Dendritic cell treated with granulocyte-macrophage colony-stimulating factor and Interleukin-4, amounts not matched to agents 40 ng/mL and 50 ng/mL, for 4 days (primary cell): Measurements from ENCODE around the gene ARHGAP26.
A peak's percentile ranks its signal among the peaks of the same experiment; 100 is the strongest.

Source experiments
- H3K27ac Mint-ChIP-seq: one replicate; pipeline ENCODE4 v1.8.0; 2022; ENCODE audit warnings: mild to moderate bottlenecking, mixed read lengths
- H3K27me3 Mint-ChIP-seq: one replicate; pipeline ENCODE4 v1.8.0; 2022; ENCODE audit warnings: mild to moderate bottlenecking, mixed read lengths
- H3K36me3 Mint-ChIP-seq: one replicate; pipeline ENCODE4 v1.8.0; 2022; ENCODE audit warnings: low read depth, mixed read lengths
- H3K4me1 Mint-ChIP-seq: one replicate; pipeline ENCODE4 v1.8.0; 2022; ENCODE audit warnings: low read depth, mixed read lengths
- H3K4me3 Mint-ChIP-seq: one replicate; pipeline ENCODE4 v1.8.0; 2022; ENCODE audit warnings: mild to moderate bottlenecking, moderate library complexity, mixed read lengths
- H3K9me3 Mint-ChIP-seq: one replicate; pipeline ENCODE4 v1.8.0; 2022; ENCODE audit warnings: mixed read lengths
- intact Hi-C: fragments of 100-400 bp; cut with micrococcal nuclease; formaldehyde crosslinking; loops from one replicate; pipeline ENCODE4 v1.15.0; 2022

ARHGAP26 gene

DNA sequence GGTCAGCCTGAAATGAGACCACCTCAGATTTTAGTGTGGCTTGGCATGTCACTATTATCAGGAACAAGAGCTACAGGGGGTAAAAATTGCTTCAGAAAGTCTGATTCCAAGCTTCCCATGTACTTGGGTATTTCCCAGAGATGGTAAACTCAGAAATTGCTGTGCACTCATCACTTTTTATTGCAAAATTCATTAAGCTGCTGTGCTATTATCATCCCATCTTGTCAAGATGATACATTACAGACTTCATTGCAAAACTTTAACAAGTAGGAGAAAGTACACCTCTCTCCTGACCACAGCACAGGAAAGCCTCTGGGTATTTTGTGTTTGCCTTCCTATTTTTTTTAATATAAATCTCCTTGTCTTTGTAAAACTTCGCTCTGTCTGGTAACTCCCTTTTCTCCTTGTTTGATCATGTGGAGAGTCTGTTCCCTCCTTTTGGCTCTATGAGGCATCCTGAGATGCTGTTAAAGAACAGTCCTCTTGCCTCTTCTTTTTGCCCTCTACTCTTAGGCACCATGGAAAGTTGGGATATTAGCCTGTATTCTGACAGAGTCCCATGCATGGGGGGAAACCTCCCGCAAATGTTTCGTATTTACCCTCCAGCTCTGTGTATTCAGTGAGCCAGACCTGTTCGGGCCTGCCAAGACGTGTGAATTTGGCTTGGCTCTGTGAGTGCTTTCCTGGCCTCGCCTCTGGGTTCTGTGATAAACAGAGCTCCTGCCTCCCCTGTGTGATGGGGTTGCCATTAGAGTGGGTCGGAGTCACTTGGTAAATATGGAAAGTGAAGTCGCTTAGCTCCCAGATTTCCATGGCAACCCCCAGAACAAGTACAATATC lies 372.6 kb downstream of the ARHGAP26 start:
- no peak overlapping the region for H3K4me3 Mint-ChIP-seq
- peaks cover 45% of the 10 kb centered on the region for H3K36me3 Mint-ChIP-seq
- H3K9me3 Mint-ChIP-seq, result no peaks in the 10 kb centered on the region
- no peak overlapping the region for H3K27ac Mint-ChIP-seq
- intact Hi-C loops, result no loop called here
- H3K27me3 Mint-ChIP-seq, result no peaks in the 10 kb centered on the region
- H3K4me1 Mint-ChIP-seq, result peaks cover 37% of the 10 kb centered on the region

DNA sequence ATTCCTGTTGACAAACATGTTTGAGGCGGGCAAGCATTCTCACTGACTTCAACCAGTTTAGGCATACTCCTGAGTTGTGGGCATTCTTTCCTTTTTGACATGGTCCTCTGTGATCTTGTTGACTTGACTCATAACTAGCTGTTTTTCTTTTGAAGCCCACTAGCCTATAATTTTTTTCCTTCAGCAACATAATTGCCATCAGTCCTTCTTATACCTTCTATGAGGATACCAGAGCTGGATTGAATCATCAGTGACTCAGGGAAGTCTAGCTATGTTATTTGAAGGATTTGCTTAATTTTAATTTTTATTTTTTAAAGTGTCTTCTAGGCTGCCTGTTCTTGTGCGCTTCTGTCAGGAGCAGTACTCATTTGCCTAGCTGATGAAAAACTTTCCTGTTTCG lies 373.8 kb downstream of the ARHGAP26 start:
- no peak overlapping the region for H3K27ac Mint-ChIP-seq

DNA sequence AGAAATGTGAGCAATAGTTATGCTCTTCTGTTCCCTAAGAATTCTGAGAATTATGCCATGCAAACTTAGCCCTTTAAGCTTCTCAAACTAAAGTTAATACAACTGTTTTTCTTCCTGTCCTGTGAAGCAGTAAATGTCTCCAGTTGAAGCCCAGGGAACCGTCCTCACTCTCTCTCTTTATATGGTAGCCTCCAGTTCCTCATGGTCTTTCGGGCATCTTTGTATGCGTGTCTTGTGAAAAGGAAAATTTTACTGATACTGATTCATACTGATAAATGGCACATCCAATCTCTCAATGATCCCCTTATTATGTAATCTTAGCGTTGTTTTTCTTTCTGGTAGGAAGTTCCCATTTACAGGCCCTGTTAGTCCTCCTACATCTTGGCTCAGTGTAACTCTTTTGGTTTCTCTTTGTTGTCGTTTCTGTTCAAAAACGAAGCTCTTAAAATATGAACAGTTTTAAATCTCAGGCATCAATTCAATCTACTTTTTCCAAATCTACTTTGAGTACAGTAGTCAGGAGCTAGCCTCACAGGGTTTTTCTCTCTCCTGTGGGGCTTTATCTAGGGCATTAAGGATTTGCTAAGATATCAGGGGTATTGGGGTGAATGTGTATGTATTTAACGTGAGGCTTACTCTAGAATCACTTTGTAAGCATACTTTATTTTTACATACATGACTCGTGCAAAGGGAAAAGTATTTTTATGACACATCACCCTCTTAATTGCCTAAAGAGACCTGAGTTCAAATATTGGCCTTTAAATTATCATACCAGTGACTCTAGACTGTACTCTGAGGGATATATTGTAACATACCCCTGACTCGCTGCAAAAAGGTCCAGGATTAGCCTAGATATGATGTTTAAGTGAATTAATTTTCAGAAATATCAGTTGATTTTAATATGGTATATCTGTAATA lies 375.3 kb downstream of the ARHGAP26 start:
- peak overlapping the region; percentile 61 for H3K27ac Mint-ChIP-seq
- peaks cover 57% of the 10 kb centered on the region for H3K36me3 Mint-ChIP-seq
- H3K4me3 Mint-ChIP-seq, result peak overlapping the region; percentile 39
- H3K4me1 Mint-ChIP-seq, result peaks cover 37% of the 10 kb centered on the region
- no peaks in the 10 kb centered on the region for H3K27me3 Mint-ChIP-seq
- intact Hi-C loops, result no loop called here
- H3K9me3 Mint-ChIP-seq, result no peaks in the 10 kb centered on the region

More for the DNA sequence above, 373.8 kb downstream of the ARHGAP26 start:
- Mint-ChIP-seq H3K4me1 (peaks cover 37% of the 10 kb centered on the region), H3K27me3 (no peaks in the 10 kb centered on the region), H3K9me3 (no peaks in the 10 kb centered on the region), H3K4me3 (no peak overlapping the region), H3K36me3 (peaks cover 49% of the 10 kb centered on the region)
- intact Hi-C loops, result no loop called here

DNA sequence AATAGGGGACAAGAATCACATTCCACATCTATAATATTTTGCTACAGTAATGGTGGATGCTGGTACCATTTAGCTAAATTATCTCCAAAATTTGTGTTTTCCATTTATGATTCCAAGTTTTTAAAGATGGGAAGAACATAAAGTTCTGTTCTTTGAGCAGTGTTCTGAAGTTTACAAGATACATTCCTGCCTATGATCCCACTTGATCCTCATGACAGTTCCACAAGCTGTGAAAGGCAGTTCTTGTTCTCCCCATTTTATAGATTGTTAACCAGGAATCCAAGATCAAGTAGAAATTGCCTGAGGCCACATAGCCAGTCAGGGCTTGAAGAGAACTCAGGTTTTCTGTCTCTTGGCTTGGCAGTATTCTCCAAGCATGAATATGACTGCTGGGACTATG lies 376.0 kb downstream of the ARHGAP26 start:
- peaks cover 63% of the 10 kb centered on the region for H3K36me3 Mint-ChIP-seq

DNA sequence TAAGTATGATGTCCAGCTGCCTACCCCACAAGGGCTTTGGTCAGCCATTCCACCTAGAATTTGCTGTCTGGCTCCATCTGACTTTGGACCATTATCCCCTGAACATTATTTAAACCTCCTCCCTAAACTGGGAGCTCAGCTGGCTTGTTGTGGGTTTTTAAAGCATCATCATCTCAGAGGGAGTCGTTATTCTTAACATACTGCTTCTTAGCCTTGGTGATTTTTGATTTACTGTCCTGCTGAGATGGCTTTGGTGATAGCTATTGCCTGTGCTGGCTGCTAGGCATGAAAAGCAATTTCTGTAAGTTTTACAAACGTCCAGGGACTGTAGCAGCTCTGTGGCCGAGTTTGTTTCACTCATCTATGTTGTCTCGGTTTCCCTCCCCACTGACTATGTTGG lies 377.2 kb downstream of the ARHGAP26 start:
- H3K4me1 Mint-ChIP-seq, result peaks cover 28% of the 10 kb centered on the region
- peaks cover 74% of the 10 kb centered on the region for H3K36me3 Mint-ChIP-seq
- no peaks in the 10 kb centered on the region for H3K27me3 Mint-ChIP-seq
- H3K9me3 Mint-ChIP-seq, result no peaks in the 10 kb centered on the region
- H3K27ac Mint-ChIP-seq, result no peak overlapping the region
- intact Hi-C loops, result no loop called here
- no peak overlapping the region for H3K4me3 Mint-ChIP-seq

More for the DNA sequence above, 376.0 kb downstream of the ARHGAP26 start:
- Mint-ChIP-seq H3K4me3 (no peak overlapping the region), H3K4me1 (peaks cover 33% of the 10 kb centered on the region), H3K27me3 (no peaks in the 10 kb centered on the region), H3K27ac (no peak overlapping the region), H3K9me3 (no peaks in the 10 kb centered on the region)
- intact Hi-C loops, result no loop called here

DNA sequence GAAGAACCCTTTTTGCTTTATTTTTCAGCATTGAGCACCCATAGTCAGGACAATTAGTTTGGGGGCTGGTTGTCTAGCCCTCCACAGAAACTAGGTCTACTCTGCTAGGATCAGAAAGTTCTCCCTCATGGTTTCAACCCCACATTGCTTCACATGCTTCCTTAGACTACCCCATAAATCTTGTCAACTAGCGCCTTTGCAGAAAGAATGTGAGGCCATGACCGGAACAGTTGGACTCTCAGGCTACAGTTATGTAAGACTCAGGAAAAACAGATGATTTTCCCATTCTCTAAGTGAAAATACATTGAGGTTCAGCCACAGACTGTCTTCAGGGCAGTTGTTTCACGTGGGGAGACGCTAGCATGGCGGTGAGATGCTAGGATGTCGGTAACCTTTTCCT lies 377.7 kb downstream of the ARHGAP26 start:
- Mint-ChIP-seq H3K4me1 (peaks cover 29% of the 10 kb centered on the region), H3K4me3 (no peak overlapping the region), H3K9me3 (no peaks in the 10 kb centered on the region), H3K27ac (no peak overlapping the region), H3K27me3 (no peaks in the 10 kb centered on the region), H3K36me3 (peaks cover 75% of the 10 kb centered on the region)
- intact Hi-C loops, result no loop called here

DNA sequence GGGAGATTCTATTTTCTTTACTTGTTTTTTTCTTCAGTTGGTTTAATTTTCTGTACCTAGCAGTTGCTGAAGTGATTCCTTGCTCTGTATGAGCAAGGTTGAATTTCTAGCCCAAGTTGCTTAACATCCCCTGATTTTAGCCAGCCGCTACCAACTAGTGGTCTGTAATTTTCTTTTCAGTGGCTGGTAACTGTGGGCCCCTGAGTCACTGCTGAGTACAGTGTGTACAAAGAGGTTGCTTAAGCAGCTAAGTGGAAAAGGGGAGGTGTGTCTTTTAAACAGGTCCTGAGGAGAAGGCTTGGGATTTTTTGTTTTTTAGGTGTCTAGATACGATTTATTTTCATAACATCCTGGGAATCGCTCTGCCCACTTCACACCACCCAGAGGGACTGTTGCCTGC lies 378.6 kb downstream of the ARHGAP26 start:
- intact Hi-C loops, result no loop called here
- H3K4me3 Mint-ChIP-seq, result no peak overlapping the region
- H3K36me3 Mint-ChIP-seq, result peaks cover 75% of the 10 kb centered on the region
- H3K9me3 Mint-ChIP-seq, result no peaks in the 10 kb centered on the region
- H3K4me1 Mint-ChIP-seq, result peaks cover 32% of the 10 kb centered on the region
- H3K27me3 Mint-ChIP-seq, result no peaks in the 10 kb centered on the region
- H3K27ac Mint-ChIP-seq, result no peak overlapping the region

DNA sequence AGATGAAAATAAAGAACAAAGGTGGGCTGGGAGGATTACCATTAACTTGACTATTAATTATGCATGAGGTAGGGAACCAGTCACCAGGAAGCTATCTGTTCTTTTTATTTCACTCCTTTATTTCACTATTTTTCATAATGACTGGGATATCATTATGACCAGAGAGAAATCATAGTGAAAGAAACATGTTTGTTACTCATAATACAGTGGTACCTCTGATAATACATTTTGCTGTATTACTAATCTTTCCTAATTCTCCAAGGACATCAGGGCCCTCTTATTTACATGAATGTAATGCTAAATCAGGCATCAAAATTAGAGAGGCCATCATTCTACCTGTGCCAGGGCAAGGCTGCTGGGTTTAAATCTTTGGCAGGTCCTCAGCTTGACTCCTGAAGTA lies 379.6 kb downstream of the ARHGAP26 start:
- intact Hi-C loops, result no loop called here
- Mint-ChIP-seq H3K36me3 (peaks cover 82% of the 10 kb centered on the region), H3K27ac (no peak overlapping the region), H3K9me3 (no peaks in the 10 kb centered on the region), H3K4me1 (peaks cover 36% of the 10 kb centered on the region), H3K4me3 (no peak overlapping the region), H3K27me3 (no peaks in the 10 kb centered on the region)

DNA sequence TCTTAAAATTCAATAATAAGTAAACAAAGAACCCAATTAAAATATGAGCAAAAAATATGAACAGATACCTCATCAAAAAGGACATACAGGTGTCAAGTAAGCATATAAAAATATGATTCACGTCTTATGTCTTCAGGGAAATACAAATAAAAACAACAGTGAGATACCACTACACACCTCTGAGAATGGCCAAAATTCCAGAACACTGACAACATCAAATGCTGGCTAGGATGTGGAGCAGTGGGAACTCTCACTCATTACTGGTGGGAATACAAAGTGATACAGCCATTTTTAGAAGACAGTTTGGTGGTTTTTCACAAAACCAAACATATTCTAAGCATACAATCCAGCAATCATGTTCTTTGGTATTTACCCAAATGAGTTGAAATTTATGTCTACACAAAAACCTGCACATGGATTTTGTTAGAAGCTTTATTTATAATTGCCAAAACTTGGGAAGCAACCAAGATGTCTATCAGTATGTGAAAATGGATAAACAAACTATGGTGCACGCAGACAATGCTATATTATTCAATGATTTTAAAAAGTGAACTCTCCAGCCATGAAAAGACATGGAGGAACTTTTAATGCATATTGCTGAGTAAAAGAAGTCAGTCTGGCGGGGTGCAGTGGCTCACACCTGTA lies 381.0 kb downstream of the ARHGAP26 start:
- Mint-ChIP-seq H3K4me3 (no peak overlapping the region), H3K36me3 (peaks cover 89% of the 10 kb centered on the region), H3K9me3 (no peaks in the 10 kb centered on the region), H3K27me3 (no peaks in the 10 kb centered on the region), H3K4me1 (peaks cover 26% of the 10 kb centered on the region), H3K27ac (no peak overlapping the region)
- intact Hi-C loops, result no loop called here

DNA sequence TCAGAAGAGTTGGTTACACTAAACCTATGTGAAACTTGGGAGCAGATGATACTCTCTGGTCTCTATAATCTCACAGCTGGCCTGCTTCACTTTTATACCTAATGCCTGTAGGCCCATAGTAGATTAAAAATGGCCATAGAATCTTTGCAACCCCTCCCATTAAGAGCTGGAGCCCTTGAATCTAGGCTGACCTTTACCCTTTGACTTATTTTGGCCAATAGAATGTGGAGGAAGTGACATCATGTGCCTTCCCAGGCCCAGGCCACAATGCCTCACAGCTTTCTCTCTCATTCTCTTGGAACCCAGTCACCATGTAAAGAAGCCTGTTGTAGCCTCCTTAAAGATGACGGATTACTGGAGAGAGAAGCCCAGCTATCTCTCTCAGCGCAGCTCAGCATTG lies 382.3 kb downstream of the ARHGAP26 start:
- H3K4me3 Mint-ChIP-seq, result no peak overlapping the region
- H3K27me3 Mint-ChIP-seq, result no peaks in the 10 kb centered on the region
- H3K9me3 Mint-ChIP-seq, result no peaks in the 10 kb centered on the region
- H3K36me3 Mint-ChIP-seq, result peaks cover 85% of the 10 kb centered on the region
- no peak overlapping the region for H3K27ac Mint-ChIP-seq
- intact Hi-C loops, result no loop called here
- peaks cover 26% of the 10 kb centered on the region for H3K4me1 Mint-ChIP-seq

DNA sequence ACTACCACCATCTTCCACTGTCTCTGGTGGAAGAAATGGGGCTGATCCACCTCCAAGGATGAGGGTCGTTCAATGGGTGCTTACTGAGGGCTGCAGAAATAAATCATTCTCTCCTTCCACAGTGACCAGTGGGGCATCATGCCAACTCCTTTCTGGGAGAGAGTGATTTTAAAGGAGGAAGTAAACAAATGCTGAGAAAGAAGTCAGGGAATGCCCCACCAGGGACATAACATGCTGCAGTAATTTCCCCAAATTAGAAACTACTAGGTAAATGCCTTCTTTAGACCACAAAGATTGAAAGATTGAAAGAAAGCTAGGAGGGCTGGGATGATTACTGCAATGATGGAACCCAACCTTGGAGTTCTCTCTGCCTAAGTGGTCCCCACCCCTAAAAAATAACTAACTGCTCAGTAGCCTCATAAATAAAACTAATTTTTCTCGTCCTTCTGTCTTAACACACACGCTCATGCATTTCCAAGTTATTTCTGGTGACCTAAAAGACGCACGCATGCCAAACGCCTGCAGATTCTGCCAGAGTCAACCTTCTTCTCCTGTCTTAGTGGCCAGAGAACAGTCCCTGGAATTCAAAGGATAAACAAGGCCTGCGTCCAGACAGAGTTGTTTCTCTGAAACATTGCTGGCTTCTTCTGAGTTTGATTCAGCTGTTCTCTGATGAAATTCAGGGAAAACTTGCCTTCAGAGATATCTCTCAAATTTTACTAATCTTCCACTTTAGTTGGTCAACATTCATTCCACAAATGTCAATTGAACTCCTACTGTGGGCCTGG lies 383.3 kb downstream of the ARHGAP26 start:
- Mint-ChIP-seq H3K4me1 (peaks cover 27% of the 10 kb centered on the region), H3K27me3 (no peaks in the 10 kb centered on the region), H3K36me3 (peaks cover 79% of the 10 kb centered on the region), H3K4me3 (no peak overlapping the region), H3K27ac (no peak overlapping the region), H3K9me3 (no peaks in the 10 kb centered on the region)
- intact Hi-C loops, result no loop called here

DNA sequence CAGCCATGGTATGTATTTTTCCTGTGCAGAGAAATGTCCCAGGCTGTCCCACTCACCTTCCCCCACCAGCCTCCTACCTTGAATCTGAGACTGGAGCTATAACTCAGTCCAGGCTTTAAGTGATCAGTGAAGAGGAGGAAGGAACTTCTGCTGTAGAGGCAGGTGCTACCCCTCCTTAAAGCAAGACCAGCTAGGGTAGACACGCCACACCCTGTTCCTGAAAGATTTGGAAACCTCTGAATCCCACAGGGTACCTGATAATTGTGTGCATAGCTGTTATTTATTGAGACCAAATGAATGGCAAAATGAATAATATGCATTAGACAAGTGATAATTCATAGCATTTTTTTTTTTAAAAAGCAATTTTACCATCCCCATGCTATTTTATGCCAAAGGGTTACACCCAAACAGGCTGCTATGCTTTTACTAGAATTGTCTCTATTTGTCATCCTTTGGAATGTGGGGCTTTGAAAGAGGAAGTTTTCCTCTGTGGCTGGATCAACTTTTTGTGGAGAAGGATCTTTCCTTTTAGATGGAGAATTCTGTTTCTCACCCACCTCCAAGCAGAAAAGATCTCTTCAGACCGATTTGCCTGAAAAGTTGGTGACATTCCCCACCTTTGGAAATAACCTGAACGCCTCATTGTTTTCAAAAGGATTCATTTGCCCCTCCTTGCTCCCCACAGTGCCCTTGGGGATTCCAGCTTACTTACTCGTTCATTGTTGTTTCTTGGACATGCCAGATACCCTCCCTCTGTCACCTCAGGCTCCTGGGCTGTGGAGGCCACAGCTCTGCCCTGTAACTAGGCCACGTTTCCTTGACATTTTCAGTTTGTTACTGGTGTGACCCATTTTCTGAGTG lies 384.6 kb downstream of the ARHGAP26 start:
- H3K36me3 Mint-ChIP-seq, result peaks cover 79% of the 10 kb centered on the region

DNA sequence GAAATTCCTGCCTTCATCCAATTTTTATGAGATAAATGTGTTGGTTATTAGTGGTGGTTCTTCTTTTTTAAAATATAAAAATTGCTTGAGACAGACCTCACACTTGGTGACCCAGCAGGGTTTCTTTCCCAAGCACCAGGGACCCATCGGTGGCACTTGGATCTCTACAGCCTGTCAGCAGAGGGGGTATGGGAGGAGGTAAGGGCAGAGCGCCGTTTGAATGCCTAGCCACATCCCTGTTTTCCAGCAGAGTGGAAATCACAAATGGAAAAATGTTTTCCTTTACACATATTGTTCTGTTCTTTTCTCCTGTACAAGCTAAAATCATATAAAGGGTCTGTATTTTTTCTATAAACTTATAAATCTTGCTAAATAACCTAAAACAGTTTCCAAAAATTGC lies 385.3 kb downstream of the ARHGAP26 start:
- peaks cover 73% of the 10 kb centered on the region for H3K36me3 Mint-ChIP-seq
- H3K27ac Mint-ChIP-seq, result no peak overlapping the region
- intact Hi-C loops, result no loop called here
- no peaks in the 10 kb centered on the region for H3K27me3 Mint-ChIP-seq
- no peak overlapping the region for H3K4me3 Mint-ChIP-seq
- H3K9me3 Mint-ChIP-seq, result no peaks in the 10 kb centered on the region
- peaks cover 35% of the 10 kb centered on the region for H3K4me1 Mint-ChIP-seq

More for the DNA sequence above, 384.6 kb downstream of the ARHGAP26 start:
- no peak overlapping the region for H3K27ac Mint-ChIP-seq
- intact Hi-C loops, result no loop called here
- peaks cover 35% of the 10 kb centered on the region for H3K4me1 Mint-ChIP-seq
- H3K9me3 Mint-ChIP-seq, result no peaks in the 10 kb centered on the region
- H3K4me3 Mint-ChIP-seq, result no peak overlapping the region
- no peaks in the 10 kb centered on the region for H3K27me3 Mint-ChIP-seq
